Loucy (cell line): ENCODE results near the gene LDLRAD4.

ENCODE experiments used
- H2AFZ ChIP-seq: fragments of 200-600 bp; sonication (generic); 2 replicates; pipeline ENCODE4 v1.6.0; 2016; ENCODE audit warnings: antibody characterized with exemption, mild to moderate bottlenecking, low read length, moderate library complexity
- H3F3A ChIP-seq: fragments of 200-600 bp; 2 replicates; pipeline ENCODE4 v1.6.0; 2016; ENCODE audit warnings: antibody characterized with exemption, low read depth, mild to moderate bottlenecking
- H3K27me3 ChIP-seq: fragments of 200-600 bp; sonication (generic); 2 replicates; pipeline ENCODE4 v1.6.1; 2014; ENCODE audit warnings: low read length, mild to moderate bottlenecking; ENCODE audit not compliant: insufficient read depth, poor library complexity, severe bottlenecking
- H3K36me3 ChIP-seq: fragments of 200-600 bp; sonication (generic); 2 replicates; pipeline ENCODE4 v1.6.1; 2016; ENCODE audit warnings: low read length; ENCODE audit not compliant: insufficient read depth
- H3K4me1 ChIP-seq: fragments of 200-600 bp; sonication (generic); 2 replicates; pipeline ENCODE4 v1.5.1; 2014; ENCODE audit warnings: low read length, mild to moderate bottlenecking; ENCODE audit not compliant: insufficient read depth, poor library complexity, severe bottlenecking
- H3K4me2 ChIP-seq: fragments of 200-600 bp; sonication (generic); 2 replicates; pipeline ENCODE4 v1.6.0; 2014; ENCODE audit warnings: antibody characterized with exemption, low read length, low read depth, mild to moderate bottlenecking; ENCODE audit not compliant: poor library complexity, severe bottlenecking
- H3K4me3 ChIP-seq: fragments of 200-600 bp; sonication (generic); 2 replicates; pipeline ENCODE4 v1.5.1; 2014; ENCODE audit warnings: low read length, mild to moderate bottlenecking, mixed read lengths; ENCODE audit not compliant: poor library complexity, severe bottlenecking
- H3K79me2 ChIP-seq: fragments of 200-600 bp; sonication (generic); 2 replicates; pipeline ENCODE4 v1.6.1; 2014; ENCODE audit warnings: low read length; ENCODE audit not compliant: insufficient read depth
- H3K9ac ChIP-seq: fragments of 200-600 bp; sonication (generic); 2 replicates; pipeline ENCODE4 v1.6.0; 2014; ENCODE audit warnings: mild to moderate bottlenecking, low read depth, low read length, moderate library complexity; ENCODE audit not compliant: poor library complexity, severe bottlenecking
- H3K9me2 ChIP-seq: fragments of 200-600 bp; sonication (generic); replicated peaks from 2 replicates; pipeline ENCODE4 v1.6.1; 2016; ENCODE audit warnings: low read depth, low read length, mixed read lengths
- H3K9me3 ChIP-seq: fragments of 200-600 bp; sonication (generic); 2 replicates; pipeline ENCODE4 v1.6.1; 2014; ENCODE audit warnings: mild to moderate bottlenecking, antibody characterized with exemption, low read length, low read depth; ENCODE audit not compliant: insufficient read depth
- H4K20me1 ChIP-seq: fragments of 200-600 bp; sonication (generic); 2 replicates; pipeline ENCODE4 v1.6.0; 2014; ENCODE audit warnings: antibody characterized with exemption, low read length, mild to moderate bottlenecking; ENCODE audit not compliant: insufficient read depth, poor library complexity, severe bottlenecking
- EZH2phosphoT487 ChIP-seq: fragments of 200-600 bp; IDR thresholded peaks from 2 replicates; pipeline ENCODE4 v1.6.1; 2018; ENCODE audit warnings: antibody characterized with exemption, mild to moderate bottlenecking, moderate library complexity, borderline replicate concordance
- TF ChIP-seq, protein P1 (sequence below): fragments of 200-600 bp; sonication (generic); conservative IDR thresholded peaks from 2 replicates; pipeline ENCODE4 v1.5.1; 2014; ENCODE audit warnings: mild to moderate bottlenecking, antibody characterized with exemption, low read length

LDLRAD4 gene

DNA sequence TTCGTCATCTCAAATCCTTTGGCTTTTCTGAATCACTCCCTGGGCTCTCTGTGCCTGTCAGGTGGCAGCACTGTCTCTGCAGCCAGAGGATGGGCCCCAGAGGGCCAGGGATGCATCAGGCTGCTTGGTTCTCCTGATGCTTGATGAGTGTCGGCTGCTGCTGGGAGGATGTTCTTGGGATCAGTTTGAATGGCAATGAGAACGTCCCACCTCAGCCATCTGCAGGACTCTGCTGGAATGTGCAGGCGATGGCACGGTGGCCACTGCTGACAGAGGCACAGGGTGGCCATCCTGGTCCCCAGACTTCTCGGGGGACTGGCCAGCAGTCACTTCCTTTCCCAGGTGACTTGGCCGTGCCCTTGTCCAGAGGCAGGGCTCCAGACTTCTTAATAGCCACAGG lies 361.8 kb downstream of the LDLRAD4 start:
- H3K79me2 ChIP-seq: peaks cover 28% of the 10 kb centered on the region
- H2AFZ ChIP-seq: no peak overlapping the region
- peaks cover 4% of the 10 kb centered on the region; the same call in 1 of the 2 replicates for H3K36me3 ChIP-seq
- no peaks in the 10 kb centered on the region for H3K9me3 ChIP-seq
- H3K4me2 ChIP-seq: peak overlapping the region; percentile 38
- H3K4me1 ChIP-seq: peaks cover 25% of the 10 kb centered on the region
- no peaks in the 10 kb centered on the region for H3K27me3 ChIP-seq
- peak overlapping the region; percentile 32 for H3K9ac ChIP-seq
- H3F3A ChIP-seq: no peaks in the 10 kb centered on the region
- H4K20me1 ChIP-seq: no peaks in the 10 kb centered on the region
- no peaks in the 10 kb centered on the region for H3K9me2 ChIP-seq
- no peak overlapping the region for H3K4me3 ChIP-seq
- TF ChIP-seq EZH2phosphoT487: no peak
- TF ChIP-seq, protein P1, sequence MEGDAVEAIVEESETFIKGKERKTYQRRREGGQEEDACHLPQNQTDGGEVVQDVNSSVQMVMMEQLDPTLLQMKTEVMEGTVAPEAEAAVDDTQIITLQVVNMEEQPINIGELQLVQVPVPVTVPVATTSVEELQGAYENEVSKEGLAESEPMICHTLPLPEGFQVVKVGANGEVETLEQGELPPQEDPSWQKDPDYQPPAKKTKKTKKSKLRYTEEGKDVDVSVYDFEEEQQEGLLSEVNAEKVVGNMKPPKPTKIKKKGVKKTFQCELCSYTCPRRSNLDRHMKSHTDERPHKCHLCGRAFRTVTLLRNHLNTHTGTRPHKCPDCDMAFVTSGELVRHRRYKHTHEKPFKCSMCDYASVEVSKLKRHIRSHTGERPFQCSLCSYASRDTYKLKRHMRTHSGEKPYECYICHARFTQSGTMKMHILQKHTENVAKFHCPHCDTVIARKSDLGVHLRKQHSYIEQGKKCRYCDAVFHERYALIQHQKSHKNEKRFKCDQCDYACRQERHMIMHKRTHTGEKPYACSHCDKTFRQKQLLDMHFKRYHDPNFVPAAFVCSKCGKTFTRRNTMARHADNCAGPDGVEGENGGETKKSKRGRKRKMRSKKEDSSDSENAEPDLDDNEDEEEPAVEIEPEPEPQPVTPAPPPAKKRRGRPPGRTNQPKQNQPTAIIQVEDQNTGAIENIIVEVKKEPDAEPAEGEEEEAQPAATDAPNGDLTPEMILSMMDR: peak; percentile 19; the same call in 1 of the 2 replicates

DNA sequence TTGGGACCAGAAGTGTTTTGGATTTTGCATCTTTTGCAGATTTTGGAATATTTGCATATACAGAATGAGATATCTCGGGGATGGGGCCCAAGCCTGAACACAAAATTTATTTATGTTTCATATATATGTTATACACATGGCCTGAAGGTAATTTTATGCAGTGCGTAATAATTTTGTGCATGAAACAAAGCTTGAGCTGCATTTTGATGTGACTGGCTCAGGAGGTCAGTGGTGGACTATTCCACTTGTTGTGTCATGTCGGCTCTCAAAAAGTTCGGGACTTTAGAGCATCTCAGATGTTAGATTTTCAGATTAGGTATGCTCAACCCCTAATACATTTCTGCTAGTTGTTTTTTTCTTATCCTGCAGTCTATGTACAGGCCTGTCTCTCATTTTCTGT lies 362.4 kb downstream of the LDLRAD4 start:
- Histone ChIP-seq H3K36me3 (peaks cover 4% of the 10 kb centered on the region; the same call in 1 of the 2 replicates), H2AFZ (no peak overlapping the region), H3K9ac (no peak overlapping the region), H3K9me3 (no peaks in the 10 kb centered on the region), H3K4me2 (no peak overlapping the region), H4K20me1 (no peaks in the 10 kb centered on the region), H3K4me3 (no peak overlapping the region), H3K4me1 (peaks cover 25% of the 10 kb centered on the region), H3K9me2 (no peaks in the 10 kb centered on the region), H3F3A (no peaks in the 10 kb centered on the region), H3K79me2 (peaks cover 28% of the 10 kb centered on the region), H3K27me3 (no peaks in the 10 kb centered on the region)
- TF ChIP-seq, protein P1: no peak

DNA sequence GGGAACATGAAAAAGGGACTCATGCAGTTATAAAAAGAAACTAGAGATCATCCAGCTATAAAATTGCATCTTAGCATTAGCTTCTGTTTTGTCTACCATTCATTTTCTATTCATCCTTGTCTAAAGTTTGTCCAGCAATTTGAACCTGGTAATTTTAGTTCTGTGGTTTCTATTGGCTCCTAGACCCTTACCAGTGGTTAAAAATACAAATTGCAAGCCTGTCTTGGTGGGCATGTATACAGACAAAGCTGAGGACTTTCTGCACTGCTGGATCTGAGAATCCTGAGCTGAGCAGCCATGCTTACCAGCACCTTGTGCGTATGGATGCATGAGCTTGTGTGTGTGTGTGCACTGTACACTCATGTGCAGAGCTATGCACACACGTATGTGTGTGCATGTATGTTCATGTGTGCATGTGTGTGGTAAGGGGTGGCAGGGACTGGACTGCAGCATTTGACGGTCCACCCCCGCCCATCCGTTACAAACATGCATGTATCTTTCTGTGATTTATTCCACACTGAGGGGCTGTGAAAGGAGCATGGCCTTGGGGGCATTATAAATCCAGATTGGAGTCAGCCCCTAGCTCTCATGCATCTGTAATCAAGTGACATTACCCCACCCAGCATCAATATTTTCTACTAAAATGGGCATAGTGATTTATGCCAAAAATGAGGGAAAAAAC lies 363.1 kb downstream of the LDLRAD4 start:
- Histone ChIP-seq H3K9ac (no peak overlapping the region), H3K9me2 (no peaks in the 10 kb centered on the region), H3K4me1 (peaks cover 25% of the 10 kb centered on the region), H3K36me3 (peaks cover 4% of the 10 kb centered on the region; the same call in 1 of the 2 replicates), H2AFZ (no peak overlapping the region), H3K9me3 (no peaks in the 10 kb centered on the region), H3K27me3 (no peaks in the 10 kb centered on the region), H3K4me3 (no peak overlapping the region), H3K79me2 (peaks cover 28% of the 10 kb centered on the region), H4K20me1 (no peaks in the 10 kb centered on the region), H3K4me2 (no peak overlapping the region), H3F3A (no peaks in the 10 kb centered on the region)
- TF ChIP-seq, protein P1: no peak
- TF ChIP-seq EZH2phosphoT487: no peak
